ENCODE results near the gene SDR42E1.

Gene SDR42E1

DNA sequence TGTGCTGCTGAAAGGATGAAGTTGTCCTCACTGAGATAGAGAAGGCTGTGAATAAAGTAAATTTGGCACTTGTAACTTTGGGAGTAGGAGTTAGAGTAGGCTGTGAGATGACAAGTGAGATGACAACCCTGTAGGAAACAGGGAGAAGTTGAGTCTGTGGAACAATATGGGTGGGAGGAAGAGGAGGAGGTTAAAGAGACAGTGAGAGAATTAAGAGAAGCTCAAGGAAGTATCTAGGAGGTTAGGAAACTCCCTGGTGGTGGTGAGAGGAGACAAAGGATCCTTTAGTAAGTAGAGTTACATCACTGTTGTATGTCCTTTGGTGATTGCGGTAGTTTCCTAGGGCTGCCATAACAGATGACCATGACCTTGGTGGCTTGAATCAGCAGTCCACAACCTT, 13.0 kb upstream of the SDR42E1 start:
- ChIA-PET CTCF (no interaction called here), POLR2A (no interaction called here)
- no peak for DNase-seq (ENCODE audit: extremely low spot score)
- TF ChIP-seq, protein P1, sequence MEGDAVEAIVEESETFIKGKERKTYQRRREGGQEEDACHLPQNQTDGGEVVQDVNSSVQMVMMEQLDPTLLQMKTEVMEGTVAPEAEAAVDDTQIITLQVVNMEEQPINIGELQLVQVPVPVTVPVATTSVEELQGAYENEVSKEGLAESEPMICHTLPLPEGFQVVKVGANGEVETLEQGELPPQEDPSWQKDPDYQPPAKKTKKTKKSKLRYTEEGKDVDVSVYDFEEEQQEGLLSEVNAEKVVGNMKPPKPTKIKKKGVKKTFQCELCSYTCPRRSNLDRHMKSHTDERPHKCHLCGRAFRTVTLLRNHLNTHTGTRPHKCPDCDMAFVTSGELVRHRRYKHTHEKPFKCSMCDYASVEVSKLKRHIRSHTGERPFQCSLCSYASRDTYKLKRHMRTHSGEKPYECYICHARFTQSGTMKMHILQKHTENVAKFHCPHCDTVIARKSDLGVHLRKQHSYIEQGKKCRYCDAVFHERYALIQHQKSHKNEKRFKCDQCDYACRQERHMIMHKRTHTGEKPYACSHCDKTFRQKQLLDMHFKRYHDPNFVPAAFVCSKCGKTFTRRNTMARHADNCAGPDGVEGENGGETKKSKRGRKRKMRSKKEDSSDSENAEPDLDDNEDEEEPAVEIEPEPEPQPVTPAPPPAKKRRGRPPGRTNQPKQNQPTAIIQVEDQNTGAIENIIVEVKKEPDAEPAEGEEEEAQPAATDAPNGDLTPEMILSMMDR (IDR thresholded peaks at IDR 0.05; ENCODE audit: control extremely low read depth, extremely low read depth, low read depth, missing control alignments): no peak

DNA sequence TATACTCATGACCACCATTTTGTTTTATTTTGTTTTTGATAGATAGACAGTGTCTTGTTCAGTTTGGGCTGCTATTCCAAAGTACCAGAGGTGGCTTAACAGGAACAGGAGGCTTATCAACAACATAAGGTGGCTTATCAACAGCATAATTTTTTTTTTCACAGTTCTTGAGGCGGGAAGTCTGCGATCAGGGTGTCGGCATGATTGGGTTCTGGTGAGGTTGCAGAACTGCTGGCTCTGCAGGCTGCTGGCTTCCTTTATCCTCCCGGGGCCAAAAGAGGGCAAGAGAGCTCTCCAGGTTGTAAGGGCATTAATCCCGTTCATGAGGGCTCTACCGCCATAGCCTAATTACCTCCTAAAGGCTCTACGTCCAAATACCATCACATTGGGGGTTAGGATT, 11.9 kb upstream of the SDR42E1 start:
- ChIA-PET POLR2A (no interaction called here), CTCF (interaction anchor here (1.1 to 1.6 kb wide), 2 partner anchors 8 to 16 kb away, joined by 3 to 5 read pairs; no protein-coding TSS in a partner anchor)
- DNase-seq (ENCODE audit: extremely low spot score): no peak
- TF ChIP-seq, protein P1 (IDR thresholded peaks at IDR 0.05; ENCODE audit: control extremely low read depth, extremely low read depth, low read depth, missing control alignments): no peak

DNA sequence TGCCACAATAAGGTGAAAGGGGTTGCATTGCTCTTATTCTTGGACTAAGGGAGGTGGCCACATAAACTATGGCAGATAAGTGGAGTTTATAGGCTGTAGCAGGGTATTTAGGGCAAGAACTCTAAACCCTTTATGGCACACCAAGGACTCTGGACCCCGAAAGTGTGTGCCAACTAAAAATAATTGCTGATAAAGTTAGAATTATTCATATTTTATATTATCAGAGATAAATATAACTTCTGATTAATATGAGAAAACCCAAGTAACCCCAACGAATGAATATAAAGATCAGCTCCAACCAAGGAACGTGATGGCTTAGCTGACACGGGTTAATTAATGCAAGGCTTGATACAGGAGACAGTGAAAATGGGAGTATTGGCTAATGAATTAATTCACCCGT, 8.8 kb upstream of the SDR42E1 start:
- DNase-seq (ENCODE audit: extremely low spot score): no peak
- POLR2A ChIA-PET: no interaction called here
- CTCF ChIA-PET: no interaction called here
- TF ChIP-seq, protein P1 (IDR thresholded peaks at IDR 0.05; ENCODE audit: control extremely low read depth, extremely low read depth, low read depth, missing control alignments): no peak

DNA sequence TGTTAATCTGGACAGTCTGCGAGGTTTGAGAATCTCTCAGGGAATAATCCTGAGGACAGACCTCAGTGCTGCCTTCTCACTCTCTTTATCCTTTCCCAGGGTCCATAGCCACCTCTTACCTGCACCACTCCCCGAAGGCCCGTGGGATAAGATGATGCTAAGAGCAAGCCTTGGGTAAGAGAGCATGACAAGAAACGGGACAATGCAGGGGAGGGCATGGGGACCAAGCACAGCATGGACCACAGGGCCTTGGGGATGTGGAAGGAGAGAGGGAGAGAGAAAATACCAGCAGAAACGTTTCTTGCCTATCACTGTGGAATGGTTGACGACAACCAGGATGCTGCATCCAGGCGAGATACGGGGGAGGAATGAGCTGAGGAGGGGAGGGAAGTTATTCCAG, 8.3 kb upstream of the SDR42E1 start:
- CTCF ChIA-PET: no interaction called here
- POLR2A ChIA-PET: no interaction called here
- TF ChIP-seq, protein P1 (IDR thresholded peaks at IDR 0.05; ENCODE audit: control extremely low read depth, extremely low read depth, low read depth, missing control alignments): no peak
- DNase-seq (ENCODE audit: extremely low spot score): no peak

DNA sequence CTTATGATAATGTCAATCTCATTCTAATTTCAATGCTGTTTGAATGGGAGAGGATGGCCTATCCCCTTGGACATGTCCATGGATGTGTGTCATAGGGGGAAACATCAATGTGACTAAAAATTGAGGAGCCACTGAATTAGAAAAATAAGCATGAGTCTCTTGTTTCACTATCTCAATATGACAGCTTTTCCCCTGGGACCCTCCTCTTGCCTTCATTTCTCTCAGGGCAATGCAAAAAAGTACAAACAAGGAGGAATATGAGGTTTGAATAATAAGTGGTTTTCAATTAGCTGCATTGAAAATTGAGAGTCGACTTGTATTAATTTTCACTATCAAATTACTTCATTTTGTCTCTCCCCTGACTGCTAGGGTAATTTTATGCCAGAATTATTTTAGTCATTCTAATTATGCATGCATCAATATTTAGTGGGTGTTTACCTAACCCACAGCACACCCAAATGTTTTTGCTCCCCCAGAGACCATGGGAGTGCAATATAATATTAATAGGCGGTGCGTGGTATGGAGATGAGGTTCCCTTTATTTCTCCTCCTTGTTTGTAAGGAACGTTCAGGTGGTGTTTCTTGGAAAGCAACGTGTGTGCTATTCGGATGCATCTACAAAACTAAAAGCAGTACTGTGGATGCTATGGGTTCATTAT, 6.8 kb upstream of the SDR42E1 start:
- DNase-seq (ENCODE audit: extremely low spot score): no peak
- ChIA-PET CTCF (no interaction called here), POLR2A (no interaction called here)
- TF ChIP-seq, protein P1 (IDR thresholded peaks at IDR 0.05; ENCODE audit: control extremely low read depth, extremely low read depth, low read depth, missing control alignments): no peak

DNA sequence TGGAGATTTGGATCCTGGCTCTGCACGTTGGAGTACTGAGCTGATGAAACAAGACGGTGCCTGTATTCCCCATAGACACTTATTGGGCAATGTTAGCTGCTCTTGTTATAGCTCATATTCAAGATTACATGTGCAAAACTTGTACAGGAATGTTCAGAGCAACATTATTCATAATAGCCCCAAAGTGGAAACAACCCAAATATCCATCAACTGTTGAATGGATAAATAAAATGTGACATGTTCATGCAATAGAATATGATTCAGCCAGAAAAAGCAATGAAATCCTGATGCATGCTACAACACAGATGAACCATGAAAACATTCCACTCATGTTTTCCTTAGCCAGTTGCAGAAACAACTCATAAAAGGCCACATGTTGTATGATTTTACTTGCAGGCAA, 5.7 kb upstream of the SDR42E1 start:
- TF ChIP-seq, protein P1 (IDR thresholded peaks at IDR 0.05; ENCODE audit: control extremely low read depth, extremely low read depth, low read depth, missing control alignments): no peak
- ChIA-PET CTCF (no interaction called here), POLR2A (no interaction called here)
- no peak for DNase-seq (ENCODE audit: extremely low spot score)

Measured in GM10248 (cell line).